HG03558 (cell line): ENCODE data around the gene GDPD3.

ENCODE experiments used
- ATAC-seq: cut with Tn5 transposase; IDR thresholded peaks from one replicate; pipeline ENCODE4 v1.9.1; 2021; ENCODE audit warnings: moderate number of reproducible peaks; ENCODE audit not compliant: unreplicated experiment; ENCODE audit errors: extremely low read depth

Gene GDPD3

DNA sequence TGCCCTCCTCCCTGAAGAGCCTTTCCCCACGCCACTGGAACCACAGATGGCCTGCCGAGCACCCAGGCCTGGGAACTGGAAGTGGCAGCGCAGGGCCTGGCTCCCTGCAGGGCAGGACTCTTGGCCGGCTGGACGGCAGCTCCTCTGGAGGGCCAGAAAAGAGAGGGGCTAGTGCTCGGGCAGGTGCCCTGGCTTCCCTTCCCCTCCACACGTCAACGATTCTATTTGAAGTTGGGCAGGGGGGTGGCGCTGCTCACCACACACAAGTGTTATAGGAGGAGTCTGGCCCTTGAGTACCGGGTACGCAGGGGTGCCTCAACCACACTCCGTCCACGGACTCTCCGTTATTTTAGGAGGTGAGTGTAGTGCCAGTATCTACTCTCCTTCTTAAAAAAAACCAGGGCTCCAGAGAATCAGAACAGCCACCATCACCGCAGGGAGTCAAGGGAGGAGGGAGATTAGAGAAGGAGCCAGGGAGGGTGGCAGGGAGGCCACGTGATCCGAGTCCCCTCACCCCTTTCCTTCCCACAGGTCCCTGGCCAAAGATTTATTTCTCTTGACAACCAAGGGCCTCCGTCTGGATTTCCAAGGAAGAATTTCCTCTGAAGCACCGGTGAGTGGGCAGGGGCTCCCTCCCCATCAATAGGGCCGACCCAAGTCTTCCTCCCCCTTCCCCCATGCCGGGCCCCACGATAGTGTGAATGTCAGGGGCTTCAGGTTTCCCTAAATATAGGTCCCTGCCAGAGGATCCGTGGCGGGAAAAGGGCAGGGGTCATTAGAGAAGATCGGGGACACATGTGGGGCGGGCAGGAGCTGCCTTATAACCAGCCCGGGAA, 49.2 kb downstream of the GDPD3 start:
- ATAC-seq = no peak

DNA sequence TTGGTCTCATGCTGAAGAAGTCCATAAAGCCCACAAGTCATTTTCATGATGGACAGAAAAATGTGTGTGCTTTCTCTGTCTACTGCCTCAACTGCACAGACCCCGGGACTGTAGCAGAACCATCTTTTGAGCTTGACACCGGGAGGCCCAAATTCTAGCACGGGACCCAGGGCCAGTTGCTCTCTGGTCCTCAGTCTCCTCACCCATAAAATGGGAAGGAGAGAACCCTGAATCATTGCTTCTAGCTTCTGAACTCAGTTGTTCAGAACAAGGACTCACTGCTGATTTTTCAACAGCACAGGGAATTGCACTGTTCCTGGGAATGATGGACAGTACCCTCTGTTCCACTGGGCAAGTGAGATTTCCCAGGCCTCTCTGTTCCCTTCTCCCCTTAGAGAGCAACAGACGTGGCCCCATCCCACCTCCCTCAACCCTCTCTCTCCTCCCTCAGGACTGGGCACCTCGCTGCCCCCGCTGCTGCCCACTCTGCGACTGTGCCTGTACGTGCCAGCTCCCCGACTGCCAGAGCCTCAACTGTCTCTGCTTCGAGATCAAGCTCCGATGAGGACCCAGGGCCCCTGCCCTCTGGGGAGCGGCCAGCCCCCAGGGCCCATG, 50.0 kb downstream of the GDPD3 start:
- no peak for ATAC-seq

DNA sequence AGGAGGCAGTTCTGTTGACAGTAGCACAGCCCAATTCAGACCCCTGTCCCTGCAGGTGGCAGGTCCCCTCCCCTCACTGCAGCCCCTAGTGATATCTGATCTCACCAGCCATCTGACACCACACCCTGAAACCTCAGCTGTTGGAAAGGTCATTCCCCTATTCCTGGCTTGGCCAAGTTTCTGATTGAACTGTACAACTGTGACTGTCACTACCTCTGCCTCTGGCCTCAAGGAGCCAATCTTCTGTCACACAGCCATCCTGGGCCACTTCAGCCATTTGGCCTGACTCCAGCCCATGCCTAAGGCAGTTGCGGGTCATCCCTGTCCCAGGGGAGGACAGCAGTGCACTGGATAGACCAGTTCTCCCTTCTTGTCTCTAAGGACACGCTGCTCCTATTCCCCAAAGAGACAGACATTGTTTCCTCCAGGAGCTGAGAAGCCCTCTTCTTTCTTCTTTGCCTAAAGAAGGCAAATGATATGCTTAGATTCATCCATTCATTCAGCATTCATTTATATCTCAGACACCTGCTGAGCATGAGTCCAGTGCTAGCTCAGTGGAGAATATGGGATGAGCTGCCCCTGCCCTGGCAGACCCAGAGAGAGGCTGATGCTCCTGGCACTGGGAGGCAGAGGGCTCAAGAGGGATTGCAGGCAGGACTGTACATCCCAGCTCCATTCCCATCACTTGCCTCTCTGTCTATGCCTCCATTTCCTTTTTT, 52.3 kb downstream of the GDPD3 start:
- ATAC-seq = no peak

DNA sequence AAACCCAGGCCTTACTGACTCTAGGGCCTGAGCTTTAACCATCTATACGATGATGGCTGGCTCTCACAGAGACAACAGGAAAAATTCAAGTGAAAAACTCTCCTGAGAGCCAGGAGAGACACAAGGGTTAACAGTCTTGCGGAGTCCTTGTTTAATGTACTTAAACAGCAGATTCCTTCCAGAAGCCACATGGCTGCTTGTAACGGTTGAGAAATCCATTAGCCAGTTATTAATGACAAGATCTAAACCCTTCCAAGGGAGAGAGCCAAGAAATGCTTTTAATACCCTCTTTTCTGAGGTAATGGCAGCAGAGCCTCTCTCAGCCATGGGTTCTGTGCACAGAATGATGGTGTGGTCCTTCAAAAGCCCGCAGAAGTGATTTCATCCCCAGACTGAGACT, 53.0 kb downstream of the GDPD3 start:
- ATAC-seq = no peak

DNA sequence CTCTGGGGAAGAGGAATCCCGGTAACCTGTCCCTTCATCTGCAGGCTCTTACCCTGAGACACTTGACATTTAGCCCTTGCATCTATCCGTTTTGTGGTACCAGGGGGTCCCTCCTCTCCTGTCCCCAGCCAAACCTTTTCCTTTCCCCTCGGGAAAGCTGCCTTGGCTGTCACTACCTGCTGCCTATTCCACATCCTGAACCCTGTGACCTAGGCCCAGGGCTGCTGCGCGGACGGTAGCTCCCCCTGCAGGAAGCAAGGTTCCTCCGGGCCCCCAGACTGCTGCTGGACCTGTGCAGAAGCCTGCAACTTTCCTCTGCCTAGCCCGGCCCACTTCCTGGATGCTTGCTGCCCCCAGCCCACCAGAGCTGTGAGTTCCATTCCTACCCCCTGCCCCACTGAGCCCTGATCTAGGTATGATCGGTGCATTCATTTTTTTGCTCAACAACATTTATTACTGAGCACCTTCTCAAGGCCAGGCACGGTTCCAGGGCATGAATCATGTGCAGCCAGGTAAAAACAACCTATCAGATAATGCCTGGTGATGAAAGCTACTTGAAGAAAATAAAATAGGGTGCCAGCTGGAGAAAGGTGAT, 58.3 kb downstream of the GDPD3 start:
- no peak for ATAC-seq
